ENCODE data around the gene SLC17A8.

DNA sequence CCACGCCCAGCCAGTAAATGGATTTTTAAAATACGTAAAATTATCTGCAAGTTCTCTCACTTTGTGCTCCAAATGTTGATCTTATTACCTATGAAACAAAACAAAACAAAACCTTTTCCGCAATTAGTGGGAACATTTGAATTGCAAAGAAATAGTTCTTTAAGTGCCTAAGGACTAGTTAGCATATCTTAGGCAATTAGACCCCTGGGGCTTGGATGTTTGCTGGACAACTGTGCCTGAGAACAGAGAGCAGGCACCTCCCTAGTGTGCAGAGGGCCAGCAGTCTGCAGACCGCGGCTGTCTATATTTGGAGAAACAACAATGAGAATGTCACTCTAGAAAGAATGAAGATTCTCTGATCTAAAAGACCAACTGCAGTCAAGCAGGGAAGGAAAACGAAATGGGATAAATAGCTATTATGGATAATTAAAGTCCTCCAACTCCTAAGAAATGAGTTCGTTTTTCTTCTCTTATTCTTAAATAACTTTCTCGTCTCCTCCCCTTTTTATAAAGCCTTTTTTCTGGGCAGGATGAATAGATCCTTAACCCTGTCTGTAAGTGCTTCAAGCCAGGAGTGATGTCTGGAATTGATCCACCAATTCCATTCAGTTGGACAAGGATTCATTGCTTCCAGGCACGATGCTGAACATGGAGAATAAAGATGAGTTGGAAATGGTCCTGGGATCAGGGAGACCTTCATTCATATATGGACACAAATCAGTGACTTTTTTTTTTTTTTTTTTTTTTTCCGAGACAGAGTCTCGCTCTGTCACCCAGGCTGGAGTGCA is 16.2 kb downstream of the SLC17A8 start:
- TF ChIP-seq, protein P1, sequence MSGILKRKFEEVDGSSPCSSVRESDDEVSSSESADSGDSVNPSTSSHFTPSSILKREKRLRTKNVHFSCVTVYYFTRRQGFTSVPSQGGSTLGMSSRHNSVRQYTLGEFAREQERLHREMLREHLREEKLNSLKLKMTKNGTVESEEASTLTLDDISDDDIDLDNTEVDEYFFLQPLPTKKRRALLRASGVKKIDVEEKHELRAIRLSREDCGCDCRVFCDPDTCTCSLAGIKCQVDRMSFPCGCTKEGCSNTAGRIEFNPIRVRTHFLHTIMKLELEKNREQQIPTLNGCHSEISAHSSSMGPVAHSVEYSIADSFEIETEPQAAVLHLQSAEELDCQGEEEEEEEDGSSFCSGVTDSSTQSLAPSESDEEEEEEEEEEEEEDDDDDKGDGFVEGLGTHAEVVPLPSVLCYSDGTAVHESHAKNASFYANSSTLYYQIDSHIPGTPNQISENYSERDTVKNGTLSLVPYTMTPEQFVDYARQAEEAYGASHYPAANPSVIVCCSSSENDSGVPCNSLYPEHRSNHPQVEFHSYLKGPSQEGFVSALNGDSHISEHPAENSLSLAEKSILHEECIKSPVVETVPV (CRISPR knock-in tag; IDR thresholded peaks at IDR 0.05), result no peak
- no peak for TF ChIP-seq ZFP3 (CRISPR knock-in tag; IDR thresholded peaks at IDR 0.05)
- no peak for TF ChIP-seq PATZ1 (CRISPR knock-in tag; IDR thresholded peaks at IDR 0.05; ENCODE audit: borderline replicate concordance)

Measured in SK-N-SH treated with all-trans-retinoic acid at 6 μM for 48 hours (cell line).